K562 (cell line): Measurements from ENCODE around the gene MEF2D. TPM values are rescaled to one million over a fixed set of nuclear protein-coding genes. Genes with fewer than 3 reads are reported as not detected.

Experiments
- ESRRA ChIP-seq: fragments of 450-650 bp; IDR thresholded peaks from 2 replicates; pipeline ENCODE4 v1.6.1; 2014; ENCODE audit warnings: low read depth, mild to moderate bottlenecking, moderate library complexity, borderline replicate concordance
- KDM1A ChIP-seq, 2 experiments: fragments of 450-650 bp; IDR thresholded peaks; 2 replicates each; pipeline ENCODE4 v1.6.1; 2016; ENCODE audit warnings: mild to moderate bottlenecking in 2 of 2
- SNIP1 ChIP-seq: fragments of 450-650 bp; IDR thresholded peaks from 2 replicates; pipeline ENCODE4 v1.7.1; 2017; ENCODE audit warnings: low read depth, mild to moderate bottlenecking
- SREBF2 ChIP-seq: sonication (generic); formaldehyde crosslinking; IDR thresholded peaks from 2 replicates; pipeline ENCODE4 v1.4.0; 2020; ENCODE audit warnings: mild to moderate bottlenecking, missing genetic modification reagents
- ZBTB8A ChIP-seq: fragments of 450-650 bp; IDR thresholded peaks from 2 replicates; pipeline ENCODE4 v1.6.1; 2018; ENCODE audit warnings: mild to moderate bottlenecking, moderate library complexity; ENCODE audit not compliant: partially characterized antibody
- ZNF174 ChIP-seq: fragments of 250-450 bp; sonication (Bioruptor Pico); IDR thresholded peaks from 2 replicates; pipeline ENCODE4 v1.4.0; 2020; ENCODE audit warnings: mild to moderate bottlenecking
- polyA plus RNA-seq, 8 experiments: library from polyadenylated mRNA; depleted of rRNA in 4 of 8; stranded (reverse) in 5 of 8; unstranded in 3 of 8; fragments of >200 nt; fragmentation: Nextera tagmentation in 2 of 8; fragmentation: Illumina TruSeq in 1 of 8; extraction: Ambion mirVana in 2 of 8; extraction: Trizol in 1 of 8; gene quantifications; 2 replicates each; pipeline versions ENCODE4 v1.2.1 to v1.2.3, GENCODE V29; 2011 to 2014; ENCODE audit warnings: inconsistent platforms in 1 of 8, missing spikeins in 1 of 8
- total RNA-seq, 7 experiments: library from RNA; depleted of rRNA in 6 of 7; stranded (reverse); fragments of >200 nt in 6 of 7; fragmentation: Illumina TruSeq in 2 of 7; extraction: Trizol in 2 of 7; gene quantifications; 2 replicates each; pipeline versions ENCODE4 v1.2.1 to v1.2.3, GENCODE V29; 2011 to 2021; ENCODE audit warnings: low replicate concordance in 1 of 7
- TF ChIP-seq, protein P1 (sequence below), 2 experiments: fragments of 200-800 bp in 1 of 2; sonication (Bioruptor generic) in 1 of 2; sonication (generic) in 1 of 2; formaldehyde crosslinking in 1 of 2; IDR thresholded peaks in 1 of 2; conservative IDR thresholded peaks in 1 of 2; 2 replicates each; pipeline versions ENCODE4 v1.5.0 to v1.6.1; 2016 to 2020; ENCODE audit warnings: missing compliant biosample characterization in 1 of 2, missing genetic modification characterization in 1 of 2, missing genetic modification reagents in 1 of 2
- TF ChIP-seq, protein P2 (sequence below), 2 experiments: fragments of 450-650 bp; formaldehyde crosslinking in 1 of 2; IDR thresholded peaks; 2 replicates each; pipeline versions ENCODE4 v1.4.0 to v1.6.1; 2014 to 2020; ENCODE audit warnings: mild to moderate bottlenecking in 2 of 2, borderline replicate concordance in 1 of 2, low read depth in 1 of 2
- TF ChIP-seq, protein P3 (sequence below): fragments of 450-650 bp; formaldehyde crosslinking; IDR thresholded peaks from 2 replicates; pipeline ENCODE4 v1.4.0; 2020; ENCODE audit warnings: mild to moderate bottlenecking
- TF ChIP-seq, protein P4 (sequence below): fragments of 150-350 bp; IDR thresholded peaks from 2 replicates; pipeline ENCODE4 v1.6.1; 2014; ENCODE audit warnings: low read depth, mild to moderate bottlenecking, low read length, borderline replicate concordance

The MEF2D gene
- total and polyA plus RNA-seq, 9 of the 15 experiments (the other 6 are each of a cell fraction or from before 2014, with no cell fraction given), result 0.10 to 19.5 (median 2.6) TPM

DNA sequence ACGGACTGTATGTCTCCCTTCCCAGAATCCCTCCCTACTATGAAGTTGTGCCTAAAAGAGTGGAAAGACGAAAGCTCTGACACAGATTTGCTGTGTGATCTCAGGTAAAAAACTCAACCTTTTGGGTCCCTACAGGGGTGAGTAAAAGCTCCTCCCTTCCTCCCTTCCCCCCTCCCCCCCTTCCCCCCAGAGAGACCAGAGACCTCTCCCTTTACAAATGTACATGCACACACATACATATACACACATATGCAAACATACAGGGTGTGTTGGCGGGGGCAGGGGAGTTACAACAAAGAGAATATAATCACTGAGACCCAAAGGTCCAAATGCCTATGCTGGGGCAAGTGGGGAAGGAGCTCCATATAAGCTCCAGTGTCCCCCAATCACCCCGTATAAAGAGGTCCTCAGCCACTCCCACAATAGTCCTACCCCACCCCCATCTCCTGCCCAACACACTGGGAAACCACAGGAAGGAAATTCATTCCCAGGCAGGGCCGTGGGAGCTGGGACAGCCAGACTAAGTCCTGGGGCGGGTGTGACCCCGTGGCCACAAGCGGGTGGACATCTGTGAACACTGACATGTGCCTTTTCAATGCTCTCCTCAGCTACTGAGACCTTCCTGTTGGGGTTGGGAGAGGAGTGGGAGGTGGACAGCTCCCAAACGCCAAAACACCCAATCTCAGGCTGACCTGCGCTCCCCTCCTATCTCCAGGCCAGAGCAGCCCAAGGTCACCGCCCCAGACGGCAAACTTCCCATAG, 2.0 kb downstream of the MEF2D start (continued):
- TF ChIP-seq, protein P1, sequence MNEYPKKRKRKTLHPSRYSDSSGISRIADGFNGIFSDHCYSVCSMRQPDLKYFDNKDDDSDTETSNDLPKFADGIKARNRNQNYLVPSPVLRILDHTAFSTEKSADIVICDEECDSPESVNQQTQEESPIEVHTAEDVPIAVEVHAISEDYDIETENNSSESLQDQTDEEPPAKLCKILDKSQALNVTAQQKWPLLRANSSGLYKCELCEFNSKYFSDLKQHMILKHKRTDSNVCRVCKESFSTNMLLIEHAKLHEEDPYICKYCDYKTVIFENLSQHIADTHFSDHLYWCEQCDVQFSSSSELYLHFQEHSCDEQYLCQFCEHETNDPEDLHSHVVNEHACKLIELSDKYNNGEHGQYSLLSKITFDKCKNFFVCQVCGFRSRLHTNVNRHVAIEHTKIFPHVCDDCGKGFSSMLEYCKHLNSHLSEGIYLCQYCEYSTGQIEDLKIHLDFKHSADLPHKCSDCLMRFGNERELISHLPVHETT (CRISPR knock-in tag; conservative IDR thresholded peaks at IDR 0.05 in 1 of 2, IDR thresholded peaks at IDR 0.05 in 1 of 2), result no peak
- TF ChIP-seq ZBTB8A (no peak), ZNF174 (no peak), SNIP1 (no peak), KDM1A (IDR thresholded peaks at IDR 0.05) (0 out of 4 replicates have a peak, but pooled peaks of 1 of the 2 experiments have one; percentile 5), SREBF2 (no peak), ESRRA (peak; percentile 71)
- TF ChIP-seq, protein P2, sequence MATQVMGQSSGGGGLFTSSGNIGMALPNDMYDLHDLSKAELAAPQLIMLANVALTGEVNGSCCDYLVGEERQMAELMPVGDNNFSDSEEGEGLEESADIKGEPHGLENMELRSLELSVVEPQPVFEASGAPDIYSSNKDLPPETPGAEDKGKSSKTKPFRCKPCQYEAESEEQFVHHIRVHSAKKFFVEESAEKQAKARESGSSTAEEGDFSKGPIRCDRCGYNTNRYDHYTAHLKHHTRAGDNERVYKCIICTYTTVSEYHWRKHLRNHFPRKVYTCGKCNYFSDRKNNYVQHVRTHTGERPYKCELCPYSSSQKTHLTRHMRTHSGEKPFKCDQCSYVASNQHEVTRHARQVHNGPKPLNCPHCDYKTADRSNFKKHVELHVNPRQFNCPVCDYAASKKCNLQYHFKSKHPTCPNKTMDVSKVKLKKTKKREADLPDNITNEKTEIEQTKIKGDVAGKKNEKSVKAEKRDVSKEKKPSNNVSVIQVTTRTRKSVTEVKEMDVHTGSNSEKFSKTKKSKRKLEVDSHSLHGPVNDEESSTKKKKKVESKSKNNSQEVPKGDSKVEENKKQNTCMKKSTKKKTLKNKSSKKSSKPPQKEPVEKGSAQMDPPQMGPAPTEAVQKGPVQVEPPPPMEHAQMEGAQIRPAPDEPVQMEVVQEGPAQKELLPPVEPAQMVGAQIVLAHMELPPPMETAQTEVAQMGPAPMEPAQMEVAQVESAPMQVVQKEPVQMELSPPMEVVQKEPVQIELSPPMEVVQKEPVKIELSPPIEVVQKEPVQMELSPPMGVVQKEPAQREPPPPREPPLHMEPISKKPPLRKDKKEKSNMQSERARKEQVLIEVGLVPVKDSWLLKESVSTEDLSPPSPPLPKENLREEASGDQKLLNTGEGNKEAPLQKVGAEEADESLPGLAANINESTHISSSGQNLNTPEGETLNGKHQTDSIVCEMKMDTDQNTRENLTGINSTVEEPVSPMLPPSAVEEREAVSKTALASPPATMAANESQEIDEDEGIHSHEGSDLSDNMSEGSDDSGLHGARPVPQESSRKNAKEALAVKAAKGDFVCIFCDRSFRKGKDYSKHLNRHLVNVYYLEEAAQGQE (IDR thresholded peaks at IDR 0.05; ENCODE audit: borderline replicate concordance), result peak; percentile 79
- TF ChIP-seq, protein P2 (CRISPR knock-in tag; IDR thresholded peaks at IDR 0.05; ENCODE audit: low read depth), result no peak
- TF ChIP-seq, protein P3, sequence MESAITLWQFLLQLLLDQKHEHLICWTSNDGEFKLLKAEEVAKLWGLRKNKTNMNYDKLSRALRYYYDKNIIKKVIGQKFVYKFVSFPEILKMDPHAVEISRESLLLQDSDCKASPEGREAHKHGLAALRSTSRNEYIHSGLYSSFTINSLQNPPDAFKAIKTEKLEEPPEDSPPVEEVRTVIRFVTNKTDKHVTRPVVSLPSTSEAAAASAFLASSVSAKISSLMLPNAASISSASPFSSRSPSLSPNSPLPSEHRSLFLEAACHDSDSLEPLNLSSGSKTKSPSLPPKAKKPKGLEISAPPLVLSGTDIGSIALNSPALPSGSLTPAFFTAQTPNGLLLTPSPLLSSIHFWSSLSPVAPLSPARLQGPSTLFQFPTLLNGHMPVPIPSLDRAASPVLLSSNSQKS (CRISPR knock-in tag), result no peak
- TF ChIP-seq, protein P4, sequence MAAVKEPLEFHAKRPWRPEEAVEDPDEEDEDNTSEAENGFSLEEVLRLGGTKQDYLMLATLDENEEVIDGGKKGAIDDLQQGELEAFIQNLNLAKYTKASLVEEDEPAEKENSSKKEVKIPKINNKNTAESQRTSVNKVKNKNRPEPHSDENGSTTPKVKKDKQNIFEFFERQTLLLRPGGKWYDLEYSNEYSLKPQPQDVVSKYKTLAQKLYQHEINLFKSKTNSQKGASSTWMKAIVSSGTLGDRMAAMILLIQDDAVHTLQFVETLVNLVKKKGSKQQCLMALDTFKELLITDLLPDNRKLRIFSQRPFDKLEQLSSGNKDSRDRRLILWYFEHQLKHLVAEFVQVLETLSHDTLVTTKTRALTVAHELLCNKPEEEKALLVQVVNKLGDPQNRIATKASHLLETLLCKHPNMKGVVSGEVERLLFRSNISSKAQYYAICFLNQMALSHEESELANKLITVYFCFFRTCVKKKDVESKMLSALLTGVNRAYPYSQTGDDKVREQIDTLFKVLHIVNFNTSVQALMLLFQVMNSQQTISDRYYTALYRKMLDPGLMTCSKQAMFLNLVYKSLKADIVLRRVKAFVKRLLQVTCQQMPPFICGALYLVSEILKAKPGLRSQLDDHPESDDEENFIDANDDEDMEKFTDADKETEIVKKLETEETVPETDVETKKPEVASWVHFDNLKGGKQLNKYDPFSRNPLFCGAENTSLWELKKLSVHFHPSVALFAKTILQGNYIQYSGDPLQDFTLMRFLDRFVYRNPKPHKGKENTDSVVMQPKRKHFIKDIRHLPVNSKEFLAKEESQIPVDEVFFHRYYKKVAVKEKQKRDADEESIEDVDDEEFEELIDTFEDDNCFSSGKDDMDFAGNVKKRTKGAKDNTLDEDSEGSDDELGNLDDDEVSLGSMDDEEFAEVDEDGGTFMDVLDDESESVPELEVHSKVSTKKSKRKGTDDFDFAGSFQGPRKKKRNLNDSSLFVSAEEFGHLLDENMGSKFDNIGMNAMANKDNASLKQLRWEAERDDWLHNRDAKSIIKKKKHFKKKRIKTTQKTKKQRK, result no peak
